Activated CD4-positive, alpha-beta T cell treated with anti-CD3 and anti-CD28 coated beads, Interleukin-2, amount 50 U/mL, for 1 hour (primary cell): Measurements from ENCODE around the gene GXYLT2.

Source experiments
- DNase-seq: peaks from one replicate; pipeline ENCODE4 v3.0.0-alpha.2; 2020

Gene GXYLT2

GRCh38 chr3:72941245-72941644, 53.4 kb downstream of the GXYLT2 start:
- DNase-seq, result no peak

GRCh38 chr3:72942427-72942826, 54.6 kb downstream of the GXYLT2 start:
- DNase-seq, result no peak

GRCh38 chr3:72944696-72945095, 56.9 kb downstream of the GXYLT2 start:
- no peak for DNase-seq

- no peak for DNase-seq
Observed at GRCh38 chr3:72947715-72948490, 60.1 kb downstream of the GXYLT2 start.

GRCh38 chr3:72949016-72949415, 61.2 kb downstream of the GXYLT2 start:
- DNase-seq, result no peak

- DNase-seq, result no peak
Observed at GRCh38 chr3:72950372-72950771, 62.5 kb downstream of the GXYLT2 start.

GRCh38 chr3:72950801-72951200, 63.0 kb downstream of the GXYLT2 start:
- no peak for DNase-seq

GRCh38 chr3:72951259-72951722, 63.4 kb downstream of the GXYLT2 start:
- DNase-seq, result no peak

GRCh38 chr3:72953325-72953956, 65.6 kb downstream of the GXYLT2 start:
- DNase-seq, result no peak

- DNase-seq, result no peak
Observed at GRCh38 chr3:72957297-72957696, 69.5 kb downstream of the GXYLT2 start.

GRCh38 chr3:72959336-72959735, 71.5 kb downstream of the GXYLT2 start:
- DNase-seq, result no peak

GRCh38 chr3:72960812-72961518, 73.1 kb downstream of the GXYLT2 start:
- DNase-seq, result no peak

- DNase-seq, result no peak
Observed at GRCh38 chr3:72961752-72962151, 73.9 kb downstream of the GXYLT2 start.

- DNase-seq, result no peak
Observed at GRCh38 chr3:72962317-72962716, 74.5 kb downstream of the GXYLT2 start.

GRCh38 chr3:72964633-72965032, 76.8 kb downstream of the GXYLT2 start:
- DNase-seq, result no peak

- DNase-seq, result no peak
Observed at GRCh38 chr3:72968266-72968664, 80.4 kb downstream of the GXYLT2 start.

- no peak for DNase-seq
Observed at GRCh38 chr3:72969766-72970165, 81.9 kb downstream of the GXYLT2 start.

- no peak for DNase-seq
Observed at GRCh38 chr3:72970942-72971341, 83.1 kb downstream of the GXYLT2 start.

GRCh38 chr3:72972706-72973030, 84.8 kb downstream of the GXYLT2 start:
- DNase-seq, result no peak

GRCh38 chr3:72973031-72973723, 85.3 kb downstream of the GXYLT2 start:
- no peak for DNase-seq

GRCh38 chr3:72973786-72974185, 85.9 kb downstream of the GXYLT2 start:
- DNase-seq, result no peak

- no peak for DNase-seq
Observed at GRCh38 chr3:72974956-72975355, 87.1 kb downstream of the GXYLT2 start.

GRCh38 chr3:72976281-72976741, 88.5 kb downstream of the GXYLT2 start:
- no peak for DNase-seq
